ENCODE data around the gene SWT1.
"Not testable (repeated sequence)": the region's sequence is repeated elsewhere in the genome, so short reads cannot be mapped to it uniquely, and the experiment has no call there.

Gene SWT1

DNA sequence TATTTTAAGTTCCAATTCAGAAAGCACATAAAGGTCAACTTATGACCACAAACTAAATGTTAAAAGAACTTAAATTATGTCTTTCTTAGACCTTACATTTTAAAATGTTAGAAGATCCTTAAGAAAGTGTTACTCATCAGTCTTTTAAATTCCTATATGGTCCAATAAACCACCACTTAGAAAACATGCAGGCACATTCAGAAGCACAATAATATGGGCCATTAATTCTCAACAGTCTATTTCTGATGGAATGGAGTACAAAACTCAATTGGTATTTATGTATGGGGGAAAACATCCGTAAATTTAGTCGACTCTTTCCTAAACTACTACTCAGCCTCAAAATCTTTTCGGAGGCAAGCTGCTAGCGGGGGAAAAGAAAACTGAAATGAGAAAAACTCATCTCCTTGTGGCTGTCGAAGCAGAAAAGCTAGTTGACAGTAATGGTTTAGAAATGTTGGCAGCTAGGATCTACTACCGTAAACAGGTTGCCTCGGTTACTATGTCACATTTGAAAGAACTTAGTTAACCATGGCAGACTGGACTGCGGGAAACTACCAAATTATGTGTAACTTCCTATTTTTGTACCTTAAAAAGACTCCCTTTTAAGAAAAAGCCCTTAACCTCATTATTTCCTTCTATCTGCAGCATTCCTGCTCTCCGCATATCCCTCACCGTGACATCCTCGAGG is 1.2 kb upstream of the SWT1 start:
- H3K9me3 Mint-ChIP-seq = no peaks in the 10 kb centered on the region
- DNase-seq (ENCODE audit: low spot score in 2 of 2) (peak; percentile 23 to 67), ATAC-seq (ENCODE audit: low read depth) (peak; percentile 46)
- H3K27me3 Mint-ChIP-seq = no peaks in the 10 kb centered on the region
- peak overlapping the region; percentile 100 for H3K27ac Mint-ChIP-seq
- H3K4me1 Mint-ChIP-seq = peaks cover 29% of the 10 kb centered on the region
- H3K4me3 Mint-ChIP-seq = peak overlapping the region; percentile 94
- H3K36me3 Mint-ChIP-seq = peaks cover 7% of the 10 kb centered on the region

DNA sequence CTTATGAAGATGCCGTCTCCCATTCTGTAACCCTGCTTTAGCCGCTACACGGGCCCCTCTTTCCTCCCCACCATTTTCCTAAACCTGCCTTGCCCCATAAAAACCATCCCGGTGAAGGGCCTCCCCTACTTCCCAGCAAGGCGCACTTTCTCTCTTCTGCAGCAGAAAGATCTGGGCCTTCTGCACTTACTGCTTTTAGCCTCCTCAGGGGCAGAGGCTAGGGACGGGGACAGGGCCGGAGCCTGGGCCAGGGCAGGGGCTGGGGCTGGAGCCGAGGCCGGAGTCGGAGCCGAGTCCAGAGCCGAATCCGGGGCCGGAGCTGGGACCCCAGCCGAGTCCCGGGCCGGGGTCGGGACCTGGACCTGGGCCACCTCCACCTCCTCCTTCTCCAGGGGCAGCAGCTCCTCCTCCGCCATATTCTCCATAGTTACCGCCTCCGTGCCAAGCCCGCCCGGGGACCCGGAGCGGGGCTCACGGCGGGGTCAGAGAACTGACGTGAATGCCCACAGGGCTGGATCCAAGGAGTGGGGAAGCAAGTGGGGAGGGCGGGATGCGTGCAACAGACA is 596 bp upstream of the SWT1 start:
- H3K36me3 Mint-ChIP-seq = peaks cover 10% of the 10 kb centered on the region
- peak; percentile 8 for ATAC-seq (ENCODE audit: low read depth)
- no peaks in the 10 kb centered on the region for H3K27me3 Mint-ChIP-seq
- H3K4me1 Mint-ChIP-seq = peaks cover 29% of the 10 kb centered on the region
- peak in 1 of 2 donors; percentile 64 for DNase-seq (ENCODE audit: low spot score in 2 of 2)
- peak overlapping the region; percentile 94 for H3K4me3 Mint-ChIP-seq
- no peaks in the 10 kb centered on the region for H3K9me3 Mint-ChIP-seq
- peak overlapping the region; percentile 100 for H3K27ac Mint-ChIP-seq

DNA sequence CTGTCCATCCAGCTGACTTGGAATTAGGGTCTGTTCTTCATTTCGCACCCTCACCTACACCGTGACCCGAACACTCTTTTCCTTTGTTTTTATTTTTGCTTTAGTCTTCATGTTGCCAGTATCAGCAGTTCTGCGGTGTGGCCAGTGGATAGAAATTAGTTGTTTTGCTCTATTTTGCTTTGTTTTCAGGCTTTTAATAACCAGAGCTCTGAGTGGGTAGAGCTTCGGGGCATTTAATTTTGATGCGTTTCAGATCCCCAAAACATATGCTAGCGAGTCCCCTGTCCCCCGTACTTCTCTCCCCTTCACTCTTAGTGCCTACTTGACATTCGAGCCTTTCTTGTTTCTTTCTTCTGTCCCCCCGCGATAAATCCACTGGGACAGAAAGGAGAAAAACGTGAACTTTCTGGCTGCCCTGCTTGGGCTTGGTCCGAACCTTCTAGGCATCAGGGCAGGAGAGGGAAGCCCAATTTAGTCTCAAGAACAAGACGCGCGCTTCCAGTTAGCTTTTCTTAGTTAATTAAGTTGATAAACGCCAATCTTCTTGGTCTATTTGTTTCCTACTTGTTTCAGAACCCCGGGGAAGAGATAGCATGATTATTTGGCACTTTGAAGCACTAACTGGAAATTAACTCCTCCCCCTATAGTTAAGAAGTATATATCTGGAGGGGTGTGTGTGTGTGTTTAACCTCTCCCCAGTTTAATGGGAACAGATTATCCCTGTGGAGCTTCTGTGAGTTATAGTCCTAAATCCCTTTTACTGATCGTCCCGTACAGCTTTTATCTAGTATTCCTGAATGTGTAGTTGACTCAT is 839 bp downstream of the SWT1 start:
- Mint-ChIP-seq H3K9me3 (no peaks in the 10 kb centered on the region), H3K4me1 (peaks cover 22% of the 10 kb centered on the region)
- DNase-seq (ENCODE audit: low spot score in 2 of 2) = no peak

DNA sequence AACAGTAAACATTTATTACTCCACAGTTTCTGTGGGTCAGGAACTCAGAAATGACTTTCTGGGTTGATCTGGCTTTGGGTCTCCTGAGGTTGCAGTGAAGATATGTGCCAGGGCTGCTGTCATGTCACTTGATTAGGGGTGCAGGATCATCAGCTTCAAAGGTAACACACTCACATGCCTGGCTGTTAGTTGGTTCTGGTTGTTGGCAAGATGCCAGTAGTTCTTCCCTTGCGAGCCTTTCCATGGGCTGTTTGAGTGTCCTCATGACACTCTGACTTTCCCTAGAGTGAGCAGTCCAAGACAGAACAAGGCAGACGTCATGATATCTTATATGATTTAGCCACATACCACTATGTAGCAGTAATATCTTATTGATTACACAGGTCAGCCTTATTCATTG is 1.8 kb downstream of the SWT1 start:
- DNase-seq (ENCODE audit: low spot score in 2 of 2) = no peak
- Mint-ChIP-seq H3K4me1 (peaks cover 16% of the 10 kb centered on the region), H3K36me3 (peaks cover 8% of the 10 kb centered on the region), H3K27me3 (no peaks in the 10 kb centered on the region), H3K9me3 (no peaks in the 10 kb centered on the region), H3K27ac (no peak overlapping the region), H3K4me3 (no peak overlapping the region)
- ATAC-seq (ENCODE audit: low read depth) = no peak

More for the DNA sequence above, 839 bp downstream of the SWT1 start:
- peak overlapping the region; percentile 94 for H3K4me3 Mint-ChIP-seq
- peak overlapping the region; percentile 100 for H3K27ac Mint-ChIP-seq
- no peak for ATAC-seq (ENCODE audit: low read depth)
- no peaks in the 10 kb centered on the region for H3K27me3 Mint-ChIP-seq
- H3K36me3 Mint-ChIP-seq = peaks cover 11% of the 10 kb centered on the region

DNA sequence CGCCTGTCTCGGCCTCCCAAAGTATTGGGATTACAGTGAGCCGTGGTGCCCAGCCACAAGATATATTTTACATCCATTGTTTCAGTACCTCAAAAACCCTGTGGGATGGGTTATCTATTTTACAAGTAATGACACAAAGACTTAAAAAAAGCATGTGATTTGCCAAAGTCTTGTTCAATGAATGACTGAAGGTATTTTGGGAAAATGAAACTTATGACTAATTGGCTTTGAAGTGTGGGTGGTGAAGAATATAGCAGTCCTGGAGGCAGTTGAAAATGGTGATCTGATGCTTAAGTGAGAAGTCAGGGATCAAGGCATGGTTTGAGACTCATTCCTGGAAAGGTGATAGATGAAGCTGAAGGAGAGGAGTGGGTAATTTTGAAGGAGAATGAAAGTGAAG is 3.0 kb downstream of the SWT1 start:
- Mint-ChIP-seq H3K9me3 (no peaks in the 10 kb centered on the region), H3K4me3 (no peak overlapping the region), H3K27me3 (no peaks in the 10 kb centered on the region), H3K36me3 (peaks cover 10% of the 10 kb centered on the region), H3K27ac (no peak overlapping the region), H3K4me1 (peaks cover 14% of the 10 kb centered on the region)
- ATAC-seq (ENCODE audit: low read depth) (no peak), DNase-seq (ENCODE audit: low spot score in 2 of 2) (no peak)

DNA sequence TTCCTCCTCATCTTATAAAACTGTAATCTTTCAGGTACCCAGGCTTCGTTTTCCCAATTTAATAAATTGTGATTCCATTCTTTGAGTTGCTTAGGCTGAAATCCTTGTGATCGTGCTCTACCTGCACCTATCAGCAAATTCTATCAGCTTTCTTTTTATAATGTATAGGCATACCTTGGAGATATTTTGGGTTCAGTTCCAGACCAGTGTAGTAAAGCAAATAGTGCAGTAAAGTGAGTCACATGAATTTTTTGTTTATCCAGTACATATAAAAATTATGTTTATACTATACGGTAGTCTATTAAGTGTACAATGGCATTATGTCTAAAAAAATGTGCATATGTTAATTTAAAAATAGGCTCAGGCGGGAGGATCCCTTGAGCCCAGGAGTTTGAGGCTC is 5.5 kb downstream of the SWT1 start:
- ATAC-seq (ENCODE audit: low read depth) (no peak), DNase-seq (ENCODE audit: low spot score in 2 of 2) (no peak)
- peaks cover 5% of the 10 kb centered on the region for H3K4me1 Mint-ChIP-seq
- H3K4me3 Mint-ChIP-seq = no peak overlapping the region
- no peaks in the 10 kb centered on the region for H3K9me3 Mint-ChIP-seq
- no peaks in the 10 kb centered on the region for H3K27me3 Mint-ChIP-seq
- H3K27ac Mint-ChIP-seq = no peak overlapping the region
- peaks cover 11% of the 10 kb centered on the region for H3K36me3 Mint-ChIP-seq

DNA sequence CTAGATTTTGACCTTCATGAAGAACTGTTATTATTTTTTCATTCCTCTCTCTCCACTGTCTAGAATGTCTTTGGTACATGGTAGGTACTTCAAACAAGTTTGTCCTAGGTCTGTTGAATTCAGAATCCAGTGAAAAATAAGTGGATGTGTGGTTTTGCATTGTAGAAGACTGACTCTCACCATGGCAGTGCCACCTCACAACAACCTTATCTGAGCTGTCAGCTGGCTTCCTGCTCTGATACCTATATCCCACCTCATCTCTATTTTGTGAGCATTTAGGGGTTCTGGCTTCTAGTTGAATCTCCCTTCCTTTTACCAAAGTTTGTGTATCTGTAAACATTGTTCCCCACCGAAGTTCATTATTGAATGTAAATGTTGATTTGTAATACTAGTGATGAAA is 9.1 kb downstream of the SWT1 start:
- Mint-ChIP-seq H3K27me3 (no peaks in the 10 kb centered on the region), H3K27ac (no peak overlapping the region), H3K4me3 (no peak overlapping the region), H3K9me3 (no peaks in the 10 kb centered on the region), H3K36me3 (peaks cover 14% of the 10 kb centered on the region), H3K4me1 (peaks cover 4% of the 10 kb centered on the region)
- ATAC-seq (ENCODE audit: low read depth) (no peak), DNase-seq (ENCODE audit: low spot score in 2 of 2) (no peak)

DNA sequence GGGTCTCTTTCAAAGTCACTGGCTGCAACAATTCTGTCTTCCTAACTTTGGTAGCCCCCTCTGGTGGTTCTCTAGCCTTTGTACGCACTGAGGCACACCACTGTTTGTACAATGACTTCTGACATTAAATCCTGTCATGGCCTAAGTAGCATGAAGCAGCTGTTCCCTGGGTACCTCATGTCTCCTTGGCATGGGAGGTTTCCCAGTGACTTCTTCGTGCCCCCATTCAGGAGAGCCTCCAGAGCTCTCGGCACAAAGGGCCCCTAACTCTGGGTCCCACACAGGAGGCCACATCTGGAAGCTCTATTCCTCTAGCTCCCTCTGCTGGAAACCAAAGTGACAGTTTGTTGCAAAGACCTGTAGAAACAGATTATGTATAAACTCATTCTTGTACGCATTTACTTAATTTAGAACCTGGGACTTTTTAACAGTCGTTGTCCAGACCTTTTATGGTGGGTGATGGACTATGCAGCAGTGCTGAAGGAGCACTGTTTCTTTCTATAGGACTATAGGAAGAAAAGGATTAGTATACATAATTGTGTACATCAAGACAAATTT is 13.4 kb downstream of the SWT1 start:
- peak overlapping the region; percentile 44 for H3K4me3 Mint-ChIP-seq
- no peak overlapping the region for H3K27ac Mint-ChIP-seq
- peak; percentile 37 to 57 for DNase-seq (ENCODE audit: low spot score in 2 of 2)
- peak; percentile 90 for ATAC-seq (ENCODE audit: low read depth)
- no peaks in the 10 kb centered on the region for H3K27me3 Mint-ChIP-seq
- H3K36me3 Mint-ChIP-seq = peaks cover 18% of the 10 kb centered on the region
- H3K9me3 Mint-ChIP-seq = no peaks in the 10 kb centered on the region
- H3K4me1 Mint-ChIP-seq = peaks cover 6% of the 10 kb centered on the region

DNA sequence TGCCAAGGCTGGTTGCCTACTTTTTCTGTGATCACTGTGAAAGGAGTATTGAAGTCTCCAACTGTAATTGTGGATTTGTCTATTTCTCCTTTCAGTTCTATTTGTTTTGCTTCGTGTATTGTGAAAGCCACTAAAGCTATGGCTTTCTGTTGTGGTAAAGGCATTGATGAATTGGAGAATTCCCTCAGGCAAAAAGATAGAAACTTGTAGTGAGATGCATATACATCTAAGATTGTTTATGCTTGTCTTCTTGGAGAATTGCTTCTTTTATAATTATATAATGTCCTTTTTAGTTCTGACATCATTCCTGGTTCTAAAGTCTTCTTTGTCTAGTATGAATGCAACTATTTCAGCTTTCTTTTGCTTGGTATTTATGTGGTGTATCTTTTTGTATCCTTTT is 36.8 kb downstream of the SWT1 start:
- no peaks in the 10 kb centered on the region for H3K27me3 Mint-ChIP-seq
- peaks cover 8% of the 10 kb centered on the region for H3K9me3 Mint-ChIP-seq
- peaks cover 38% of the 10 kb centered on the region for H3K36me3 Mint-ChIP-seq
- DNase-seq (ENCODE audit: low spot score in 2 of 2) (no peak), ATAC-seq (ENCODE audit: low read depth) (no peak)
- H3K4me1 Mint-ChIP-seq = no peaks in the 10 kb centered on the region
- no peak overlapping the region for H3K4me3 Mint-ChIP-seq
- H3K27ac Mint-ChIP-seq = no peak overlapping the region

DNA sequence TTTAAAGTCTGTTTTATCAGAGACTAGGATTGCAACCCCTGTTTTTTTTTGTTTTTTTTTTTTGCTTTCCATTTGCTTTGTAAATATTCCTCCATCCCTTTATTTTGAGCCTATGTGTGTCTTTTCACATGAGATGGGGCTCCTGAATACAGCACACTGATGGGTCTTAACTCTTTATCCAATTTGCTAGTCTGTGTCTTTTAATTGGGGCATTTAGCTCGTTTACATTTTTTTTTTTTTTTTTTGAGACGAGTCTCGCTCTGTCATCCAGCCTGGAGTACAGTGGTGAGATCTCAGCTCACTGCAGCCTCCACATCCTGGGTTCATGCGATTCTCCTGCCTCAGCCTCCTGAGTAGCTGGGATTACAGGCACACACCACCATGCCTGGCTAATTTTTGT is 41.7 kb downstream of the SWT1 start:
- H3K27ac Mint-ChIP-seq; H3K27me3 Mint-ChIP-seq; H3K4me3 Mint-ChIP-seq; ATAC-seq (ENCODE audit: low read depth); H3K9me3 Mint-ChIP-seq; H3K4me1 Mint-ChIP-seq; DNase-seq (ENCODE audit: low spot score in 2 of 2): not testable (repeated sequence)
- H3K36me3 Mint-ChIP-seq = peaks cover 51% of the 10 kb centered on the region

DNA sequence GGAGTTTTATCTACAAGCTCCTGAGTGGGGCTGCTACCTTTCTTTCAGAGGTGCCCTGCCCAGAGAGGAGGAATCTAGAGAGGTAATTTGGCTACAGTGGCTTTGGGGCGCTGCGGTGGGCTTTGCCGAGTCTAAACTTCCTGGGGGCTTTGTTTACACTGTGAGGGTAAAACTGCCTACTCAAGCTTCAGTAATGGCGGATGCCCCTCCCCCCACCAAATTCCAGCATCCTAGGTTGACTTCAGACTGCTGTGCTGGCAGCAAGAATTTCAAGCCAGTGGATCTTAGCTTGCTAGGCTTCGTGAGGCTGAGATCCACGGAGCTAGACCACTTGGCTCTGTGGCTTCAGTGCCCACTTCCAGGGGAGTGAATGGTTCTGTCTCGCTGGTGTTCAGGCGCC is 43.9 kb downstream of the SWT1 start:
- DNase-seq (ENCODE audit: low spot score in 2 of 2) (no peak), ATAC-seq (ENCODE audit: low read depth) (no peak)
- peaks cover 46% of the 10 kb centered on the region for H3K36me3 Mint-ChIP-seq
- H3K4me3 Mint-ChIP-seq = no peak overlapping the region
- H3K4me1 Mint-ChIP-seq = no peaks in the 10 kb centered on the region
- no peaks in the 10 kb centered on the region for H3K27me3 Mint-ChIP-seq
- no peak overlapping the region for H3K27ac Mint-ChIP-seq
- H3K9me3 Mint-ChIP-seq = peaks cover 8% of the 10 kb centered on the region

DNA sequence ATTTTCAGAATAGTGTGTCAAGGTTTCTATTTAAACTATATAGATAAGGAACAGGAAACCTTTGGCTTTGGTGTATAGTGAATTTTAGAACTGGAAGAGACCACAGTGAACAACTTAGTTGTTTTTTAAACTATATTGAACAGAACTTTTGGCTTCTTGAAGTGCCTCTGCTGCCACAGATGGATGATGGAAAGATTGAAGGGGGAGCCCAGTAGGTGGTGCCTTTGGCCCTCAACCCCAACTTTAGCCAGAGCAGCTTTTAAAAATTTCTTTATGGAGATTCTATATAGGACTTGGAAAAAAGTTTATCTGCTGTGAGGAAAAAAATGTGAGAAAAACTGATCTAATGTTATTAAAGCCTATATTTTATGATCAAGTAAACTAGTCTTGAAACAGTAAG is 50.2 kb downstream of the SWT1 start:
- no peaks in the 10 kb centered on the region for H3K4me1 Mint-ChIP-seq
- DNase-seq (ENCODE audit: low spot score in 2 of 2) (no peak), ATAC-seq (ENCODE audit: low read depth) (no peak)
- H3K9me3 Mint-ChIP-seq = peaks cover 7% of the 10 kb centered on the region
- H3K4me3 Mint-ChIP-seq = no peak overlapping the region
- no peak overlapping the region for H3K27ac Mint-ChIP-seq
- no peaks in the 10 kb centered on the region for H3K27me3 Mint-ChIP-seq
- H3K36me3 Mint-ChIP-seq = peaks cover 27% of the 10 kb centered on the region

DNA sequence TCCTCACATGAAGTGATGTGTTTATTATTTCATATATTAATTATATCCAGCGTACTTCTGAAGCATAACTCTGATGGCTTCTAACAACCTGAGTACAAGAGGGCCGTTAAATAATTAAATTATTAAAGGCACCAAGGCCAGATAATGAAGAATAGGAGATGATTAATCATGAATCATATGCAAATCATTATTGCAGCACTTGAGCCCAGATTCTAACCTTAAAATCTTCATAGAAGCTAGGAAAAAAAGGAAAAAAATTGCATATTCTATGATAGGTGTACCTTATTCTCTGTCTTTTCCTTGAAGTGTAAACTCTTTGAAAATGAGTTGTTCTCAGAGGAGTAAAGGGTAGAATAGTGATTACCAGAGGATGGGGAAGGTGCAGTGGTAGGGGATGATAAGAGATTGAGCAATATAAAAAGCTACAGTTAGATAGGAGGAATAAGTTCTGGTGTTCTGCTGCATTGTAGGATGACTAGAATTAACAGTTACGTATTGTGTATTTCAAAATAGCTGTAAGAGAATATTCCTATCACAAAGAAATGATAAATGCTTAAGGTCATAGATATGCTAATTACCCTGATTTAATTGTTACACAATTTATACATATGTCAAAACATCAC is 51.1 kb downstream of the SWT1 start:
- no peak for DNase-seq (ENCODE audit: low spot score in 2 of 2)
- H3K4me1 Mint-ChIP-seq = no peaks in the 10 kb centered on the region
- H3K27ac Mint-ChIP-seq = no peak overlapping the region
- no peak overlapping the region for H3K4me3 Mint-ChIP-seq
- H3K9me3 Mint-ChIP-seq = peaks cover 7% of the 10 kb centered on the region
- peaks cover 27% of the 10 kb centered on the region for H3K36me3 Mint-ChIP-seq
- H3K27me3 Mint-ChIP-seq = no peaks in the 10 kb centered on the region
- no peak for ATAC-seq (ENCODE audit: low read depth)

All from memory B cell (primary cell).